ENCODE results near the gene TRIB2.

Gene TRIB2

GRCh38 chr2:12754643-12755042 lies 37.9 kb downstream of the TRIB2 start:
- no peak for DNase-seq

- no peak for DNase-seq
Observed at GRCh38 chr2:12755384-12755783, 38.6 kb downstream of the TRIB2 start.

GRCh38 chr2:12759248-12759647 lies 42.5 kb downstream of the TRIB2 start:
- DNase-seq = no peak

GRCh38 chr2:12761104-12761503 lies 44.4 kb downstream of the TRIB2 start:
- DNase-seq = no peak

GRCh38 chr2:12762337-12762736 lies 45.6 kb downstream of the TRIB2 start:
- no peak for DNase-seq

GRCh38 chr2:12762976-12763375 lies 46.2 kb downstream of the TRIB2 start:
- no peak for DNase-seq

GRCh38 chr2:12763486-12763885 lies 46.8 kb downstream of the TRIB2 start:
- no peak for DNase-seq

GRCh38 chr2:12764075-12764730 lies 47.5 kb downstream of the TRIB2 start:
- no peak for DNase-seq

- no peak for DNase-seq
Observed at GRCh38 chr2:12764849-12765605, 48.3 kb downstream of the TRIB2 start.

- no peak for DNase-seq
Observed at GRCh38 chr2:12766421-12766879, 49.7 kb downstream of the TRIB2 start.

GRCh38 chr2:12767541-12767940 lies 50.8 kb downstream of the TRIB2 start:
- DNase-seq = no peak

- no peak for DNase-seq
Observed at GRCh38 chr2:12767996-12768624, 51.4 kb downstream of the TRIB2 start.

- DNase-seq = no peak
Observed at GRCh38 chr2:12769492-12770105, 52.9 kb downstream of the TRIB2 start.

GRCh38 chr2:12770300-12770968 lies 53.7 kb downstream of the TRIB2 start:
- DNase-seq = no peak

GRCh38 chr2:12771154-12771553 lies 54.4 kb downstream of the TRIB2 start:
- no peak for DNase-seq

- DNase-seq = no peak
Observed at GRCh38 chr2:12773586-12774394, 57.1 kb downstream of the TRIB2 start.

GRCh38 chr2:12774395-12774727 lies 57.6 kb downstream of the TRIB2 start:
- DNase-seq = no peak

GRCh38 chr2:12776521-12776961 lies 59.8 kb downstream of the TRIB2 start:
- DNase-seq = no peak

GRCh38 chr2:12778369-12778768 lies 61.6 kb downstream of the TRIB2 start:
- DNase-seq = no peak

GRCh38 chr2:12778811-12779579 lies 62.3 kb downstream of the TRIB2 start:
- no peak for DNase-seq

GRCh38 chr2:12781329-12781728 lies 64.6 kb downstream of the TRIB2 start:
- no peak for DNase-seq
